Measurements from ENCODE around the gene BAIAP2L2.

DNA sequence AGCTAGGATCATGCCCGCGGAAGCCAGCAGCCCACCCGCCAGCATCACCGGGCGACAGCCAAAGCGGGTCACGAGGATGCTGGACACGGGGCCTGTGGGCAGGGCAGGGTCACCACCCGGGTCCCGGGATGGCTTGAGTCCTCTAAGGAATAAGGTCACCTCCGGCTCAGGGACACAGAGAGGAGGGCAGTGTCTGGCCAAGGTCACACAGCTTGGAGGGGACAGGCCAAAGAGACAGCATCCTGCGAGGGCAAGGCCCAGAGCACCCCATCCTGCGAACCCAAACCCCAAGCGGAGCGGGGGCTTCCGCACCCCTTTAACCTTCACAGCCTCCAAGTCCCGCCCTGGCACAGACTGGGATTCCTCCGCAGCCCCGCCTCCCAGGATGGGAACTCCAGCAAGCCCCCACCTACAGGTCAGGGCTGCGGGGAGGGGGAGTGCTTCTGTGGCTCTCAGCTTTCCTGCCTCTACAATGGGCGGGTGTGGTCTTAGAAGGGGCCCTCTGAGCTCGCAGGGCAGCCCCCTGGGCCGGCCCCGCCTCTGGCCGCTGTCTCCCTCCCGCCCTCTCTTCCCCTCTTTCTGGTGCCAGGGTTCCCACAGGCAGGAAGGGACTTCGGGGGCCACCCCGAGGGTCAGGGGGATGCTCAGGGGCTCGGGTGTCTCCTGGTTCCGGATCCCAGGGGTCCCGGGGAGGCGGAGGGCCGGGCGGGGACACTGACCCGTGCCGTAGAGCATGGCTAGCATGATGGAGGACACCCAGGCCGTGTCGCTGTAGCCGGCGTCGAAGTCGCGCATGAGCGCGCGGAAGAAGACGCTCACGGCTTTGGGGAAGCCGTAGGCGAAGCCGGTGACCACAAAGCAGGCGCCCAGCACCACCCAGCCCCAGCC lies 28.3 kb downstream of the BAIAP2L2 start:
- TF ChIP-seq, protein P1, sequence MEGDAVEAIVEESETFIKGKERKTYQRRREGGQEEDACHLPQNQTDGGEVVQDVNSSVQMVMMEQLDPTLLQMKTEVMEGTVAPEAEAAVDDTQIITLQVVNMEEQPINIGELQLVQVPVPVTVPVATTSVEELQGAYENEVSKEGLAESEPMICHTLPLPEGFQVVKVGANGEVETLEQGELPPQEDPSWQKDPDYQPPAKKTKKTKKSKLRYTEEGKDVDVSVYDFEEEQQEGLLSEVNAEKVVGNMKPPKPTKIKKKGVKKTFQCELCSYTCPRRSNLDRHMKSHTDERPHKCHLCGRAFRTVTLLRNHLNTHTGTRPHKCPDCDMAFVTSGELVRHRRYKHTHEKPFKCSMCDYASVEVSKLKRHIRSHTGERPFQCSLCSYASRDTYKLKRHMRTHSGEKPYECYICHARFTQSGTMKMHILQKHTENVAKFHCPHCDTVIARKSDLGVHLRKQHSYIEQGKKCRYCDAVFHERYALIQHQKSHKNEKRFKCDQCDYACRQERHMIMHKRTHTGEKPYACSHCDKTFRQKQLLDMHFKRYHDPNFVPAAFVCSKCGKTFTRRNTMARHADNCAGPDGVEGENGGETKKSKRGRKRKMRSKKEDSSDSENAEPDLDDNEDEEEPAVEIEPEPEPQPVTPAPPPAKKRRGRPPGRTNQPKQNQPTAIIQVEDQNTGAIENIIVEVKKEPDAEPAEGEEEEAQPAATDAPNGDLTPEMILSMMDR (IDR thresholded peaks at IDR 0.05), result no peak
- no peak for TF ChIP-seq POLR2A (IDR thresholded peaks at IDR 0.05)
- no peak for TF ChIP-seq POLR2AphosphoS5 (IDR thresholded peaks at IDR 0.05)

All from prostate gland (tissue), 2 donors.